WERI-Rb-1 (cell line): ENCODE results near the gene RAD51B.

Source experiments
- DNase-seq: peaks from one replicate; pipeline ENCODE4 v3.0.0-alpha.2; 2020
- H3K27ac ChIP-seq: fragments of 250-450 bp; sonication (Bioruptor Pico); 2 replicates; pipeline ENCODE4 v1.5.1; 2020; ENCODE audit warnings: mild to moderate bottlenecking, moderate library complexity
- H3K27me3 ChIP-seq: fragments of 250-450 bp; sonication (Bioruptor Pico); 2 replicates; pipeline ENCODE4 v1.5.1; 2021; ENCODE audit warnings: mild to moderate bottlenecking, low read depth, moderate library complexity; ENCODE audit not compliant: insufficient read depth, severe bottlenecking
- H3K36me3 ChIP-seq: fragments of 250-450 bp; sonication (Bioruptor Pico); 2 replicates; pipeline ENCODE4 v1.5.1; 2020; ENCODE audit warnings: mild to moderate bottlenecking, moderate library complexity
- H3K4me3 ChIP-seq: 2 replicates; pipeline ENCODE4 v1.5.1; 2011; ENCODE audit warnings: low read depth, mild to moderate bottlenecking, control low read depth, low read length
- H3K9me3 ChIP-seq: fragments of 250-450 bp; sonication (Bioruptor Pico); 2 replicates; pipeline ENCODE4 v1.5.1; 2021; ENCODE audit warnings: mild to moderate bottlenecking, moderate library complexity; ENCODE audit not compliant: severe bottlenecking
- CTCF ChIP-seq: IDR thresholded peaks from 2 replicates; pipeline ENCODE4 v1.5.1; 2011; ENCODE audit warnings: low read depth, mild to moderate bottlenecking, control low read depth, inconsistent platforms, low read length

The RAD51B gene

GRCh38 chr14:68359022-68359836 is 539.6 kb downstream of the RAD51B start:
- TF ChIP-seq CTCF, result no peak
- H3K9me3 ChIP-seq, result no peaks in the 10 kb centered on the region
- no peak overlapping the region for H3K27ac ChIP-seq

DNA sequence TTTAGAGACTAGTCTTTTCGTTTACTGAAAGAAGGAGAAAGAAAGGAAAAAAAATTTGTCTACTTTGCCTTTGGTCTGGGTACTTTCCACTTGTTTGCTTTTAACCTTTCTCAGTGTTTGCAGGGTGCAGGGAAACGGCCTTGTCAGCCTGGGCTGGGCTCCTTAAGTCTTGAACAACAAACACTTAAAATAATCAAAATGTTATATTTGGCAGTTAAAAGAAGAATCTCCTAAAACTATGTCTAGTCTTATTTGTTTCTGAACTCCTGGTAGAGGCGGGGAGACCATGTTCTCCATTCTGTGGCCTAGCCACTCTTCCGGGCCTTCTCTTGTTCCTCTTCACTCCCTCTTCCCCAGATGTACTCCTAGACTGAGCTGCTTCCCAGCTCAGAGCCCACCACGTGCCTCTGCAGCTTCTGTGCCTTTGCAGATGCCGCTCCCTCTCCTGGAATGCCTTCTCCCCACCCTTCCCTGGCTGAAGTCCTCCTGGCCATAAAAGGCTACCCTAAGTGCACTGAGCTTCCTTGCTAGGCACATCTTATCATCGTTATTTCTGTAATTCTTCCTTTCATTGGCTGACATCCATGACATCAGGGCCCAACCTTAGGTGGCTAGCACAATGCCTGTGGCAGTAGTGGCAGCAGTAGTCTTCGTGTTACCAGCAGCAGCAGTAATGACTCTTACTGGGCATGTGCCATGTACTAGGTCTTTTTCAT is 540.4 kb downstream of the RAD51B start:
- Histone ChIP-seq H3K36me3 (no peaks in the 10 kb centered on the region), H3K27ac (no peak overlapping the region), H3K9me3 (no peaks in the 10 kb centered on the region), H3K27me3 (no peaks in the 10 kb centered on the region), H3K4me3 (no peak overlapping the region)
- DNase-seq, result no peak
- TF ChIP-seq CTCF, result no peak

More at GRCh38 chr14:68359022-68359836, 539.6 kb downstream of the RAD51B start:
- Histone ChIP-seq H3K27me3 (no peaks in the 10 kb centered on the region), H3K4me3 (no peak overlapping the region), H3K36me3 (no peaks in the 10 kb centered on the region)
- DNase-seq, result no peak

DNA sequence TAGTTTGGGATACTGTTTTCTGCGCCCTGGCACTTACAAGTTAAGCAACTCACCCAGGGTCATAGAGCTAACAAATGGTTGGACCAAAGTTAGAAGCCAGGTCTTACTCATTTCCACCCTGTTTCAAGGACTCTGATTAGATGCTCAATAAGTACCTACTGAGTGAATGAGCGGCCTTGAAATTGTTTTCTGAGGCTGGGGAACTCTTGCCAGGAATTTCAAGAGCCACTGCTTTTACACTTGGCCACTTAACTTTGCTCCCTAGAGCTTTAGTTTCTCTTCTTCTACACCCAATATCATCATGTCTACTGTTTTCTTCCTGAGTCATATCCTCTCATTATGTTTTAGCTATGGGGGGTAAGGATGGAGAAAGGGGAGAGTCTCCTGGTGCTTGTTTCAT is 541.7 kb downstream of the RAD51B start:
- Histone ChIP-seq H3K36me3 (no peaks in the 10 kb centered on the region), H3K27ac (no peak overlapping the region), H3K27me3 (no peaks in the 10 kb centered on the region), H3K4me3 (no peak overlapping the region), H3K9me3 (no peaks in the 10 kb centered on the region)
- TF ChIP-seq CTCF, result no peak
- no peak for DNase-seq

DNA sequence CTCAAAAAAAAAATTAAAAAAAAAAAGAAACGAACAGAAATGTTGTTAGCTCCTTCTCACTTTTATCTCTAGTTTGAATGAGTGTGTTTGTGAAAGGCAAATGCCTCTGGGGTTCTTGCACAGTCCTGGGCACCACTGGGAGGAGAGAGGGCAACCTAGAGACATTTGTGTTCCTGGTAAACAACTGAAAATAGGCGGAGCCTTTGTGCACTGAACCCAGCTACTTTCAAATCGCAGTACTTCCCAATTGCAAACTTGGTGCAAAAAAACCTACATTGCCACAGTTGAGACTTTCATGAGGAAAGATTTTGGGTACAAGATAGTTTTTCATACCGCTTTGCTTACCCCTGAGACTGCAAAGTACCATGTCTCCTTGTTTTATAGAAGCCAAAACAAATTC is 543.3 kb downstream of the RAD51B start:
- no peak for TF ChIP-seq CTCF
- no peak for DNase-seq
- H3K27ac ChIP-seq, result no peak overlapping the region
- H3K36me3 ChIP-seq, result no peaks in the 10 kb centered on the region
- H3K4me3 ChIP-seq, result no peak overlapping the region
- no peaks in the 10 kb centered on the region for H3K9me3 ChIP-seq
- H3K27me3 ChIP-seq, result no peaks in the 10 kb centered on the region

DNA sequence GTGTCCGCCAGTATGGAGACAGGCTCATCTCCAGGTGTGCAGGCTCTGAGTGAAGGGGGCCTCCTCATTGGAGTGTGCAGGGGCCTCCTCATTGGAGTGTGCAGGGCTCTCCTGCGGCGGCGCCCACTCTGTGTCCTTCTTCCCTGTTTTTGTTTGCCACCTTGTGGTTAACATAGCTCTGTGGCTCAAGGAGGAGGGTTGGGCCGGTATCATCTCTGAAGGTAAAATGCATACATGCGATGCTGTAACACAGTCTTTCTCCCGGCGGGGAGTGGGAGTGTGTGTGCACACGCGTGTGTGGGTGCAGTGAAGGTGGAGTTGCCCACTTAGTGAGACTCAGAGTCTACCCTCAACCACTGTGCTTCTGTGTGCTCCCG is 543.9 kb downstream of the RAD51B start:
- peak; percentile 54 for DNase-seq
- H3K9me3 ChIP-seq, result no peaks in the 10 kb centered on the region
- H3K4me3 ChIP-seq, result no peak overlapping the region; the same call in 1 of the 2 replicates
- peak; percentile 8; the same call in 1 of the 2 replicates for TF ChIP-seq CTCF
- H3K27ac ChIP-seq, result peak overlapping the region; percentile 85
- H3K36me3 ChIP-seq, result no peaks in the 10 kb centered on the region
- no peaks in the 10 kb centered on the region for H3K27me3 ChIP-seq
